Right lobe of liver (tissue), 6 donors: ENCODE measurements around the gene MAP9. TPM values are rescaled to one million over a fixed set of nuclear protein-coding genes. Genes with fewer than 3 reads are reported as not detected.
"Not testable (repeated sequence)": the region's sequence is repeated elsewhere in the genome, so short reads cannot be mapped to it uniquely, and the experiment has no call there.

Source experiments
- ATAC-seq, 4 donors: fragments of 200-7000 bp; cut with Tn5 transposase; one replicate each; pipeline ENCODE4 v1.9.1; 2020; ENCODE audit warnings: mild to moderate bottlenecking in 4 of 4, moderate library complexity in 4 of 4
- DNase-seq, 3 donors: peaks; one replicate each; pipeline ENCODE4 v3.0.0-alpha.2; 2020
- H3K27ac ChIP-seq, 3 donors: fragments of 200-600 bp; one replicate each; pipeline ENCODE4 v1.8.0; 2022
- H3K27me3 ChIP-seq, 2 donors: fragments of 200-600 bp; one replicate each; pipeline ENCODE4 v1.8.0; 2022
- H3K36me3 ChIP-seq, 4 donors: fragments of 200-600 bp; sonication (generic) in 1 of 4; one replicate each; pipeline versions ENCODE4 v1.5.1 to v1.8.0; 2017 to 2022; ENCODE audit warnings: control low read depth in 1 of 4
- H3K4me1 ChIP-seq, 4 donors: fragments of 200-600 bp; sonication (generic) in 1 of 4; one replicate each; pipeline versions ENCODE4 v1.5.1 to v1.8.0; 2017 to 2022; ENCODE audit warnings: control low read depth in 1 of 4
- H3K4me3 ChIP-seq, 3 donors: fragments of 200-600 bp; one replicate each; pipeline ENCODE4 v1.8.0; 2022
- H3K9me3 ChIP-seq, 4 donors: fragments of 200-600 bp; sonication (generic) in 1 of 4; one replicate each; pipeline versions ENCODE4 v1.5.1 to v1.8.0; 2017 to 2022; ENCODE audit warnings: control low read depth in 1 of 4
- CTCF ChIP-seq, 4 donors: fragments of 200-600 bp in 3 of 4; fragments of 450-650 bp in 1 of 4; IDR thresholded peaks; one replicate each; pipeline versions ENCODE4 v1.5.1 to v1.8.0; 2016 to 2022; ENCODE audit warnings: antibody characterized with exemption in 4 of 4, mild to moderate bottlenecking in 2 of 4
- POLR2A ChIP-seq: fragments of 450-650 bp; IDR thresholded peaks from one replicate; pipeline ENCODE4 v1.6.1; 2017; ENCODE audit warnings: antibody characterized with exemption, mild to moderate bottlenecking
- WGBS: methylation state at CpG from one replicate; pipeline ENCODE4 v1.1.6; 2018; ENCODE audit warnings: low coverage, low lambda C conversion rate; ENCODE audit not compliant: insufficient coverage; ENCODE audit errors: missing lambda C conversion rate; 5-methylcytosine and 5-hydroxymethylcytosine counted together
- intact Hi-C, 2 donors: fragments of 100-400 bp; cut with DNase I; formaldehyde crosslinking; loops; one replicate each; pipeline versions ENCODE4 v1.11.2 to v1.14.1; 2022
- total RNA-seq, 6 experiments: library from RNA; depleted of rRNA in 2 of 6; stranded (reverse); fragments of >200 nt in 2 of 6; fragmentation: NEBNext Ultra II Directional in 3 of 6; extraction: Animal tissue kit (Norgen Biotek cat#: 25700) in 3 of 6; gene quantifications; one replicate each; pipeline versions ENCODE4 v1.1.0 to v1.2.4, GENCODE V29; 2016 to 2023
- donor health status: DM: no; HTN: yes; CAD: no.
- donor health status: DM: no; HTN: no; CAD: no.
- donor health status: DM: no; HTN: no; CAD: no.
- donor health status: DM: no; HTN: yes; CAD: no.
- donor health status: DM: no; HTN: yes; CAD: no.

Gene MAP9
- total RNA-seq, 6 experiments from 2014 or later: 0.15 to 1.1 (median 0.49) TPM

- Histone ChIP-seq H3K9me3 (no peaks in the 10 kb centered on the region), H3K4me1 (no peaks in the 10 kb centered on the region), H3K27ac (no peak overlapping the region), H3K4me3 (no peak overlapping the region), H3K27me3 (no peaks in the 10 kb centered on the region), H3K36me3 (no peaks in the 10 kb centered on the region)
- DNase-seq: no peak
- intact Hi-C loops: no loop called here
- no peak for TF ChIP-seq POLR2A
- TF ChIP-seq CTCF (IDR thresholded peaks at IDR 0.05): no peak
- ATAC-seq: no peak
- WGBS: 30% methylated on average over 2 of the region's 2 CpGs
Observed at GRCh38 chr4:155322782-155323181, 54.0 kb downstream of the MAP9 start.

- Histone ChIP-seq H3K27me3 (no peaks in the 10 kb centered on the region), H3K27ac (no peak overlapping the region), H3K4me1 (no peaks in the 10 kb centered on the region), H3K4me3 (no peak overlapping the region), H3K9me3 (no peaks in the 10 kb centered on the region), H3K36me3 (no peaks in the 10 kb centered on the region)
- intact Hi-C loops: no loop called here
- no peak for TF ChIP-seq POLR2A
- no peak for TF ChIP-seq CTCF (IDR thresholded peaks at IDR 0.05)
- DNase-seq: no peak
- no peak for ATAC-seq
Observed at GRCh38 chr4:155321006-155321405, 55.8 kb downstream of the MAP9 start.

GRCh38 chr4:155319516-155319915, 57.2 kb downstream of the MAP9 start:
- no peaks in the 10 kb centered on the region for H3K27me3 ChIP-seq
- no peak for DNase-seq
- WGBS: 45% methylated on average over 1 of the region's 1 CpG
- ATAC-seq: no peak
- TF ChIP-seq CTCF (IDR thresholded peaks at IDR 0.05) (no peak), POLR2A (no peak)
- no peaks in the 10 kb centered on the region for H3K9me3 ChIP-seq
- H3K27ac ChIP-seq: no peak overlapping the region
- H3K36me3 ChIP-seq: no peaks in the 10 kb centered on the region
- H3K4me3 ChIP-seq: no peak overlapping the region
- no peaks in the 10 kb centered on the region for H3K4me1 ChIP-seq
- intact Hi-C loops: no loop called here

DNA sequence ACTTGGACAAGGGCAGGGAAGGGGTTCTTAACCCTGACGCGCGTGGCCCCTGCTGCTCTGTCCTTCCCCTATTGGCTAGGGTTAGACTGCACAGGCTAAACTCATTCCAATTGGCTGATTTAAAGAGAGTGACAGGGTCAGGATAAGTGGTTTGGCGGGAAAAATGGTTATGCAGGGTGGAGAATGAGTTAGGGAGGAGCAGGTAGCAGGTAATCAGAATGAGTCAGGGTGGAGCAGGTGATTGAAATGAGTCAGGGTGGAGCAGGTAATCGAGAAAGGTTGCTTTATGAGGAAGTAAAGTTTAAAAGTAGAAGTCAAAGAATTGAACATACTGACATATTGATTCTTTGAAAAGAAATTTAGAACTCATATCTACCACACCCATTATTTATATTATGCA, 64.7 kb downstream of the MAP9 start:
- H3K4me3 ChIP-seq, H3K9me3 ChIP-seq, DNase-seq, H3K27ac ChIP-seq, intact Hi-C loops, ATAC-seq, H3K4me1 ChIP-seq, H3K36me3 ChIP-seq, H3K27me3 ChIP-seq: not testable (repeated sequence)
- WGBS: 73% methylated on average over 5 of the region's 5 CpGs

GRCh38 chr4:155307731-155308277, 69.0 kb downstream of the MAP9 start:
- no peak overlapping the region for H3K4me3 ChIP-seq
- no peaks in the 10 kb centered on the region for H3K27me3 ChIP-seq
- H3K9me3 ChIP-seq: no peaks in the 10 kb centered on the region
- WGBS: 67% methylated on average over 4 of the region's 4 CpGs
- no peaks in the 10 kb centered on the region for H3K4me1 ChIP-seq
- intact Hi-C loops: no loop called here
- no peaks in the 10 kb centered on the region for H3K36me3 ChIP-seq
- TF ChIP-seq POLR2A (no peak), CTCF (IDR thresholded peaks at IDR 0.05) (no peak)
- no peak overlapping the region for H3K27ac ChIP-seq
- DNase-seq: no peak
- ATAC-seq: no peak
